Spleen (tissue), 11 donors: ENCODE results near the gene CETP. TPM values are rescaled to one million over a fixed set of nuclear protein-coding genes. Genes with fewer than 3 reads are reported as not detected.

Experiments used
- DNase-seq: peaks from one replicate; pipeline ENCODE4 v3.0.0-alpha.2; 2020
- H3K27ac ChIP-seq, 8 donors: fragments of 200-600 bp; sonication (generic) in 7 of 8; 1 replicate in 4 of 8; 2 replicates in 4 of 8; pipeline versions ENCODE4 v1.5.0 to v1.8.0; 2016 to 2021; ENCODE audit warnings: inconsistent platforms in 4 of 8, mild to moderate bottlenecking in 4 of 8, moderate library complexity in 1 of 8
- H3K27me3 ChIP-seq, 7 donors: fragments of 200-600 bp; sonication (generic) in 6 of 7; replicated peaks in 1 of 7; 1 replicate in 4 of 7; 2 replicates in 3 of 7; pipeline versions ENCODE4 v1.5.0 to v1.8.0; 2016 to 2021; ENCODE audit warnings: inconsistent platforms in 3 of 7, mild to moderate bottlenecking in 1 of 7
- H3K36me3 ChIP-seq, 6 donors: fragments of 200-600 bp; sonication (generic) in 5 of 6; 1 replicate in 4 of 6; 2 replicates in 2 of 6; pipeline versions ENCODE4 v1.5.0 to v1.8.0; 2016 to 2021; ENCODE audit warnings: inconsistent platforms in 2 of 6
- H3K4me1 ChIP-seq, 6 donors: fragments of 200-600 bp; sonication (generic) in 5 of 6; 1 replicate in 3 of 6; 2 replicates in 3 of 6; pipeline versions ENCODE4 v1.5.0 to v1.8.0; 2016 to 2021; ENCODE audit warnings: inconsistent platforms in 3 of 6
- H3K4me3 ChIP-seq, 8 donors: fragments of 200-600 bp; sonication (generic) in 7 of 8; 1 replicate in 4 of 8; 2 replicates in 4 of 8; pipeline versions ENCODE4 v1.5.0 to v1.8.0; 2016 to 2021; ENCODE audit warnings: inconsistent platforms in 4 of 8, mild to moderate bottlenecking in 4 of 8, moderate library complexity in 2 of 8
- H3K9me3 ChIP-seq, 8 donors: fragments of 200-600 bp; sonication (generic) in 7 of 8; 1 replicate in 4 of 8; 2 replicates in 4 of 8; pipeline versions ENCODE4 v1.5.0 to v1.8.0; 2016 to 2021; ENCODE audit warnings: inconsistent platforms in 4 of 8
- POLR2A ChIP-seq, 3 donors: fragments of 450-650 bp; IDR thresholded peaks; one replicate each; pipeline ENCODE4 v1.5.1; 2017; ENCODE audit warnings: antibody characterized with exemption in 3 of 3, mild to moderate bottlenecking in 1 of 3
- POLR2AphosphoS5 ChIP-seq, 3 donors: sonication (generic); formaldehyde crosslinking; IDR thresholded peaks; one replicate each; pipeline ENCODE4 v1.5.1; 2017; ENCODE audit warnings: antibody characterized with exemption in 3 of 3
- WGBS, 5 donors: extraction: QIAGEN DNeasy Blood & Tissue Kit in 3 of 5; methylation state at CpG; one replicate each; pipeline versions ENCODE4 v1.1.5 to v1.1.7; 2013 to 2018; 5-methylcytosine and 5-hydroxymethylcytosine counted together
- intact Hi-C: fragments of 100-400 bp; cut with DNase I; formaldehyde crosslinking; loops from one replicate; pipeline ENCODE4 v1.15.0; 2023; ENCODE audit warnings: low total_unique reads
- polyA plus RNA-seq, 3 donors: library from polyadenylated mRNA; stranded (reverse); fragments of 200-250 nt; gene quantifications; one replicate each; pipeline ENCODE4 v1.2.1, GENCODE V29; 2013
- total RNA-seq, 7 donors: library from RNA; depleted of rRNA in 3 of 7; stranded (reverse); fragments of >200 nt in 3 of 7; fragmentation: NEBNext Ultra II Directional in 4 of 7; extraction: Animal tissue kit (Norgen Biotek cat#: 25700) in 4 of 7; gene quantifications; one replicate each; pipeline versions ENCODE4 v1.1.0 to v1.2.1, GENCODE V29; 2016 to 2021
- TF ChIP-seq, protein P1 (sequence below), 11 experiments: fragments of 200-600 bp in 7 of 11; fragments of 450-650 bp in 4 of 11; sonication (generic) in 4 of 11; IDR thresholded peaks in 8 of 11; conservative IDR thresholded peaks in 3 of 11; 1 replicate in 7 of 11; 2 replicates in 4 of 11; pipeline versions ENCODE4 v1.4.0 to v1.8.0; 2016 to 2021; ENCODE audit warnings: antibody characterized with exemption in 11 of 11, inconsistent platforms in 4 of 11, mild to moderate bottlenecking in 1 of 11
- donor health status: healthy with polysubstance abuse.
- donor health status: DM: no; HTN: no; CAD: no; lungs with moderate emphysema.
- donor health status: DM: no; HTN: no; CAD: no.
- donor health status: Bipolar disorder and iron deficiency.
- donor health status: healthy.
- donor health status: DM: no; HTN: no; CAD: no.
- donor health status: DM: yes; HTN: yes; CAD: no.

The CETP gene
- total and polyA plus RNA-seq, 10 donors = 7.6 to 73.8 (median 32.0) TPM

DNA sequence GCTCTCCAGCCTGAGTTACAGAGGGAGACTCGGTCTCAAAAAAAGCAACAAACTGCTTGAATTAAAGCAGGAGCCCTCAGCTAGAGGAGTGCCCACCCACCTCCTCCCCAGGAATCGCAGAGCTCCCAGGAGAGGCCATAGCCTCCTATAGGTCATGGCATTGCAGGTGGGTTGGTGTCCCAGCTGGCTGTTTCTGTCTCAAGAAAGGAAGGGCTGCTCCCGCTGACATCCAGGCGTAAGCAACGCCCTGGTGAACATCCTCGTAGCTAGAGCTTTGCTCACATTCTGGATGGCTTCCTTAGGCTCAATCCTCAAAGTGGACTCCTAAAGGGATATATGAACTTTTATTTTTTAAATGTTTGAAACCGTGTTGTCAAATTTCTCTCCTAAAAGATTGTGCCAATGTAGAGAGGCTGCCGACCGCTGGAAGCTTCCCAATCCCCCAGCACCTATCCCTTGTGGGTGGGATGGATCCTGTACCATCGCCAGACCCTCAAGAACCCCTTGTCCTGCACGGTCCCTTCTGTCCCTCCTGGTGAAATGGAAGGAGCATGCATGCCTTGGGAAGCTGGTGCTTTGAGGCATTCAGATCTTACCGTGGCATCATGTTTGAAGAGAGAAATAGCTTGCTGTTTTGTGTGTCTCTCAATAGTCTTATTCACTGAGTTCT is 33.5 kb downstream of the CETP start:
- TF ChIP-seq POLR2AphosphoS5 (IDR thresholded peaks at IDR 0.05) = peak in 1 of 3 donors; percentile 20
- TF ChIP-seq, protein P1, sequence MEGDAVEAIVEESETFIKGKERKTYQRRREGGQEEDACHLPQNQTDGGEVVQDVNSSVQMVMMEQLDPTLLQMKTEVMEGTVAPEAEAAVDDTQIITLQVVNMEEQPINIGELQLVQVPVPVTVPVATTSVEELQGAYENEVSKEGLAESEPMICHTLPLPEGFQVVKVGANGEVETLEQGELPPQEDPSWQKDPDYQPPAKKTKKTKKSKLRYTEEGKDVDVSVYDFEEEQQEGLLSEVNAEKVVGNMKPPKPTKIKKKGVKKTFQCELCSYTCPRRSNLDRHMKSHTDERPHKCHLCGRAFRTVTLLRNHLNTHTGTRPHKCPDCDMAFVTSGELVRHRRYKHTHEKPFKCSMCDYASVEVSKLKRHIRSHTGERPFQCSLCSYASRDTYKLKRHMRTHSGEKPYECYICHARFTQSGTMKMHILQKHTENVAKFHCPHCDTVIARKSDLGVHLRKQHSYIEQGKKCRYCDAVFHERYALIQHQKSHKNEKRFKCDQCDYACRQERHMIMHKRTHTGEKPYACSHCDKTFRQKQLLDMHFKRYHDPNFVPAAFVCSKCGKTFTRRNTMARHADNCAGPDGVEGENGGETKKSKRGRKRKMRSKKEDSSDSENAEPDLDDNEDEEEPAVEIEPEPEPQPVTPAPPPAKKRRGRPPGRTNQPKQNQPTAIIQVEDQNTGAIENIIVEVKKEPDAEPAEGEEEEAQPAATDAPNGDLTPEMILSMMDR (IDR thresholded peaks at IDR 0.05 in 8 of 11, conservative IDR thresholded peaks at IDR 0.05 in 3 of 11) = no peak
- no peak for TF ChIP-seq POLR2A (IDR thresholded peaks at IDR 0.05)
- intact Hi-C loops = no loop called here
- Histone ChIP-seq H3K27ac (peak overlapping the region in 6 of 8 donors; percentile 33 to 91 (median 46)), H3K9me3 (no peaks in the 10 kb centered on the region), H3K4me3 (peak overlapping the region in 1 of 8 donors; percentile 21), H3K27me3 (no peaks in the 10 kb centered on the region), H3K36me3 (peaks cover 0 to 88% (median 7%) of the 10 kb centered on the region in 6 donors), H3K4me1 (peaks cover 63 to 100% (median 98%) of the 10 kb centered on the region in 6 donors)
- no peak for DNase-seq
- WGBS, 5 donors = 73 to 83% (median 76%) methylated on average over 12 of the region's 12 CpGs

DNA sequence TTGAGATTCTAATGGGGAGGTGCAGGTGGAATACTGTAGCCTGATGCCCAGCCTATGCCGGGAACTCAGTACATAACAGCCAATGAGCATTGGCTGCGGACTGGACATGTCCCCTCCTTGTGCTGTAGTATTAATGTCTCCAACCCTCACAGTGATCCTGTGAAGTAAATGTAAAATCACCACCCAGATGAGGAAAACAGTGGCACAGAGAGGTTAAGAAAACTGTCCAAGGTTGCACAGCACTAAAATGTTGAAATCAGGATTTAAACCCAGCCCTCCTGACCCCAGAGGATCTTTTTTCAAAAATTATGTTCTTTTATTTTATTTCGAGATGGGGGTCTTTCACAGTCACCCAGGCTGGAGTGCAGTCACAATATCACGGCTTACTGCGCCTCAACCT is 35.5 kb downstream of the CETP start:
- H3K4me1 ChIP-seq = peaks cover 59 to 100% (median 92%) of the 10 kb centered on the region in 6 donors
- H3K27ac ChIP-seq = peak overlapping the region in 6 of 8 donors; percentile 2 to 91 (median 78)
- no peak for DNase-seq
- no peaks in the 10 kb centered on the region for H3K27me3 ChIP-seq
- TF ChIP-seq, protein P1 (IDR thresholded peaks at IDR 0.05 in 8 of 11, conservative IDR thresholded peaks at IDR 0.05 in 3 of 11) = no peak
- TF ChIP-seq POLR2A (IDR thresholded peaks at IDR 0.05) = no peak
- TF ChIP-seq POLR2AphosphoS5 (IDR thresholded peaks at IDR 0.05) = no peak
- 94 to 98% (median 95%) methylated on average over 5 of the region's 5 CpGs for WGBS, 5 donors
- no peaks in the 10 kb centered on the region for H3K9me3 ChIP-seq
- H3K36me3 ChIP-seq = peaks cover 0 to 83% (median 7%) of the 10 kb centered on the region in 6 donors
- H3K4me3 ChIP-seq = no peak overlapping the region
- intact Hi-C loops = no loop called here

DNA sequence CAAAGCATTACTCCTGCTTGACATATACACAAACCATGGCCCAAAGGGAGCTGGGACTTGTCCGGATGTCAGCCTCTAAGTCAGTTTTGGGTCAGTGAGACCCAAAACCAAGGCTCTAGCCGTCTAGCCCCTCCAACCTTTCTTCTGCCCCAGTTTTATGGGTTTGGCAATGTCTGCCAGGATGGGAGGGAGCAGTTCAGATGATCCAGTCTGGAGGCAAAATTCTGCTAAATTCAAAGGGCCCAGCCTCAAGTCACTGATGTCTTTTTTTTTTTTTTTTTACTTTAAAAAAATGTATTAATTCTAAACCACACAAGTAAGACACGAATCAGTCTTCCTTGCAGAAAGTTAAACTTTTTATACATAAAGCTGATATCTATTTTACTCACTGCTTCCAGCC is 36.2 kb downstream of the CETP start:
- intact Hi-C loops = no loop called here
- TF ChIP-seq, protein P1 (IDR thresholded peaks at IDR 0.05 in 8 of 11, conservative IDR thresholded peaks at IDR 0.05 in 3 of 11) = no peak
- TF ChIP-seq POLR2AphosphoS5 (IDR thresholded peaks at IDR 0.05) (no peak), POLR2A (IDR thresholded peaks at IDR 0.05) (no peak)
- DNase-seq = no peak
- WGBS, 5 donors = 63 to 77% (median 75%) methylated on average over 3 of the region's 3 CpGs
- Histone ChIP-seq H3K4me1 (peaks cover 54 to 99% (median 88%) of the 10 kb centered on the region in 6 donors), H3K27me3 (no peaks in the 10 kb centered on the region), H3K36me3 (peaks cover 0 to 81% (median 7%) of the 10 kb centered on the region in 6 donors), H3K9me3 (no peaks in the 10 kb centered on the region), H3K4me3 (no peak overlapping the region), H3K27ac (peak overlapping the region in 6 of 8 donors; percentile 2 to 91 (median 78))

DNA sequence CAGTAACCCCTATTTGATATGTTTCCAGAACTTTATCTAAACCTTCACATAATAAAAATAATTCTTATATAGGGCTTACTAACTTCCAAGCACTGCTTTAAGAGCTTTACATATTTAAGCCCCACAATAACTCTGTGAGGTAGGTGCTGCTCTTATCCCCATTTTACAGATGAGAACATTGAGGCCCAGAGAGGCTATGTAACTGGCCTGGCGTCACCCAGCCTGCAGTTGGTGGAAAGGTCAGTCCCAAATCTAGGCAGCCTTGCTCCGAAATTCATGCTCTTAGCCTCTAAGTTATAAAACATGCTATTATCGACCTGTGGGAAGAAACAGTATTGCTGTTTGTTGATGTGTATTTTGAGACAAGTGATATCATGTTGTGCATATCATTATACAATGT is 36.6 kb downstream of the CETP start:
- H3K27ac ChIP-seq = peak overlapping the region in 6 of 8 donors; percentile 36 to 91 (median 78)
- intact Hi-C loops = no loop called here
- WGBS, 5 donors = 81 to 92% (median 90%) methylated on average over 3 of the region's 3 CpGs

More for the DNA sequence above, 36.6 kb downstream of the CETP start:
- no peaks in the 10 kb centered on the region for H3K27me3 ChIP-seq
- H3K4me1 ChIP-seq = peaks cover 52 to 99% (median 87%) of the 10 kb centered on the region in 6 donors
- peaks cover 0 to 81% (median 6%) of the 10 kb centered on the region in 6 donors for H3K36me3 ChIP-seq
- no peak for DNase-seq
- no peak for TF ChIP-seq POLR2A (IDR thresholded peaks at IDR 0.05)
- TF ChIP-seq POLR2AphosphoS5 (IDR thresholded peaks at IDR 0.05) = no peak
- TF ChIP-seq, protein P1 (IDR thresholded peaks at IDR 0.05 in 8 of 11, conservative IDR thresholded peaks at IDR 0.05 in 3 of 11) = no peak
- no peaks in the 10 kb centered on the region for H3K9me3 ChIP-seq
- no peak overlapping the region for H3K4me3 ChIP-seq
